Naive thymus-derived CD4-positive, alpha-beta T cell (primary cell): ENCODE data around the gene ING1. TPM values are rescaled to one million over a fixed set of nuclear protein-coding genes. Genes with fewer than 3 reads are reported as not detected.
"Not testable (repeated sequence)": the region's sequence is repeated elsewhere in the genome, so short reads cannot be mapped to it uniquely, and the experiment has no call there.

Experiments
- ATAC-seq: fragments of 150-1000 bp; cut with Tn5 transposase; 2 replicates; pipeline ENCODE4 v1.10.0; 2021; ENCODE audit warnings: mild to moderate bottlenecking, moderate library complexity
- CTCF ChIA-PET: fragments of 350-600 bp; sonication (Branson Sonifier 250); formaldehyde crosslinking; loops from one replicate; lab custom pipeline; 2021; ENCODE audit warnings: antibody characterized with exemption; lab: Charles Lee
- POLR2A ChIA-PET: fragments of 350-600 bp; sonication (Branson Sonifier 250); formaldehyde crosslinking; loops from one replicate; lab custom pipeline; 2021; ENCODE audit warnings: antibody characterized with exemption, inconsistent platforms; lab: Charles Lee
- DNase-seq, 9 donors: peaks; one replicate each; pipeline versions ENCODE4 v3.0.0 to v3.0.0-alpha.2; 2020 to 2022; ENCODE audit warnings: mixed read lengths in 1 of 9
- H3K27ac ChIP-seq: one replicate; pipeline ENCODE4 v1.7.0; 2013; ENCODE audit warnings: mild to moderate bottlenecking, low read depth, low read length, moderate library complexity
- H3K27me3 ChIP-seq, 2 donors: one replicate each; pipeline ENCODE4 v1.7.0; 2013; ENCODE audit warnings: low read length in 2 of 2, mild to moderate bottlenecking in 2 of 2, moderate library complexity in 2 of 2; ENCODE audit not compliant: control insufficient read depth in 2 of 2, insufficient read depth in 2 of 2
- H3K36me3 ChIP-seq, 3 experiments: 1 replicate in 2 of 3; 2 replicates in 1 of 3; pipeline ENCODE4 v1.7.0; 2013; ENCODE audit warnings: low read length in 3 of 3, mild to moderate bottlenecking in 3 of 3, moderate library complexity in 1 of 3; ENCODE audit not compliant: insufficient read depth in 3 of 3, control insufficient read depth in 2 of 3
- H3K4me1 ChIP-seq, 2 donors: one replicate each; pipeline ENCODE4 v1.7.0; 2013; ENCODE audit warnings: low read length in 2 of 2, mild to moderate bottlenecking in 2 of 2, moderate library complexity in 1 of 2; ENCODE audit not compliant: control insufficient read depth in 2 of 2, insufficient read depth in 2 of 2
- H3K4me3 ChIP-seq: 2 replicates; pipeline ENCODE4 v1.7.0; 2013; ENCODE audit warnings: mild to moderate bottlenecking, low read length
- H3K9me3 ChIP-seq, 3 experiments: 1 replicate in 2 of 3; 2 replicates in 1 of 3; pipeline ENCODE4 v1.7.0; 2013; ENCODE audit warnings: low read length in 3 of 3; ENCODE audit not compliant: control insufficient read depth in 2 of 3
- H3K27ac Mint-ChIP-seq, 9 donors: one replicate each; pipeline ENCODE4 v1.8.0; 2020 to 2022; ENCODE audit warnings: mixed read lengths in 9 of 9, mild to moderate bottlenecking in 8 of 9, moderate library complexity in 5 of 9, inconsistent platforms in 2 of 9
- H3K27me3 Mint-ChIP-seq, 5 donors: one replicate each; pipeline ENCODE4 v1.8.0; 2021 to 2022; ENCODE audit warnings: mixed read lengths in 5 of 5, mild to moderate bottlenecking in 1 of 5
- H3K36me3 Mint-ChIP-seq, 5 donors: one replicate each; pipeline ENCODE4 v1.8.0; 2020 to 2022; ENCODE audit warnings: mixed read lengths in 5 of 5, mild to moderate bottlenecking in 3 of 5, inconsistent platforms in 1 of 5
- H3K4me1 Mint-ChIP-seq, 7 donors: one replicate each; pipeline ENCODE4 v1.8.0; 2020 to 2022; ENCODE audit warnings: mixed read lengths in 7 of 7, mild to moderate bottlenecking in 3 of 7, inconsistent platforms in 1 of 7
- H3K4me3 Mint-ChIP-seq, 10 donors: one replicate each; pipeline ENCODE4 v1.8.0; 2020 to 2022; ENCODE audit warnings: mild to moderate bottlenecking in 10 of 10, mixed read lengths in 10 of 10, moderate library complexity in 6 of 10, inconsistent platforms in 2 of 10
- H3K9me3 Mint-ChIP-seq, 11 donors: one replicate each; pipeline ENCODE4 v1.8.0; 2020 to 2022; ENCODE audit warnings: mixed read lengths in 11 of 11, mild to moderate bottlenecking in 4 of 11, inconsistent platforms in 1 of 11, moderate library complexity in 1 of 11
- intact Hi-C, 2 donors: fragments of 100-400 bp; cut with micrococcal nuclease; formaldehyde crosslinking; loops; one replicate each; pipeline ENCODE4 v1.15.1; 2023
- polyA plus RNA-seq, 2 donors: library from polyadenylated mRNA; unstranded; fragments of 300-500 nt; fragmentation: Illumina TruSeq; gene quantifications; one replicate each; pipeline ENCODE4 v1.2.3, GENCODE V29; 2021
- total RNA-seq, 6 experiments: library from RNA in 5 of 6; stranded (reverse) in 5 of 6; gene quantifications; 1 replicate in 5 of 6; 2 replicates in 1 of 6; pipeline ENCODE4 v1.2.3 and lab custom pipeline; 2021 to 2026

Gene ING1
- total and polyA plus RNA-seq, 7 experiments from 2014 or later: 9.1 to 33.8 (median 21.8) TPM

DNA sequence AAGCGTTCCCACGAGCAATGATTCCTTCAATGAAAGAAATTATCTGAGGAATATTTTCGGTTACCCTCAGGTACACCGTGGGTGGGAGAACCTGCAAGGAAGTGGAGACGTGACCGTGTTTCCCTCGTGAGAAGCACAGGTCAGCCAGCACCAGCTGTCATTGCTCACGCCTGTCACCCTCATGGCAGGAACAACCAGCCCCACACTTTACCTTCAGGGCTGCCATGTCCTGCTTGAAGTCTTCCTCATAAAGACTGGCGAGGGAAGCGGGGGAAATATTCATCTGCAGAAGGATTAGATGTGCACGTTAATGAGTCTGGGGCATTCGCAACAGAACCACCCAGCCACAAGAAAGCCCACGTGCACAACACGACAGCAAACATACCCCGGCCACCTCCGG, 25.8 kb upstream of the ING1 start:
- H3K4me3 Mint-ChIP-seq: no peak overlapping the region
- CTCF ChIA-PET: interaction anchor here (0.5 kb wide), 1 partner anchor 24 kb away, joined by 3 read pairs; no protein-coding TSS in a partner anchor
- no peak overlapping the region for H3K4me3 ChIP-seq
- POLR2A ChIA-PET: interaction anchor here (0.5 kb wide), 1 partner anchor 28 kb away, joined by 5 read pairs; no protein-coding TSS in a partner anchor
- H3K4me1 ChIP-seq: no peaks in the 10 kb centered on the region
- no peaks in the 10 kb centered on the region for H3K27me3 ChIP-seq
- H3K9me3 ChIP-seq: no peaks in the 10 kb centered on the region
- H3K27ac ChIP-seq: no peak overlapping the region
- H3K36me3 ChIP-seq: peaks cover 0 to 68% (median 0%) of the 10 kb centered on the region in 3 experiments
- peaks cover 6 to 25% (median 8%) of the 10 kb centered on the region in 5 donors for H3K36me3 Mint-ChIP-seq
- intact Hi-C loops: no loop called here
- no peak for ATAC-seq
- H3K27ac Mint-ChIP-seq: peak overlapping the region in 1 of 9 donors; percentile 5
- H3K9me3 Mint-ChIP-seq: no peaks in the 10 kb centered on the region
- peaks cover 0 to 8% (median 6%) of the 10 kb centered on the region in 7 donors for H3K4me1 Mint-ChIP-seq
- DNase-seq: no peak
- no peaks in the 10 kb centered on the region for H3K27me3 Mint-ChIP-seq

DNA sequence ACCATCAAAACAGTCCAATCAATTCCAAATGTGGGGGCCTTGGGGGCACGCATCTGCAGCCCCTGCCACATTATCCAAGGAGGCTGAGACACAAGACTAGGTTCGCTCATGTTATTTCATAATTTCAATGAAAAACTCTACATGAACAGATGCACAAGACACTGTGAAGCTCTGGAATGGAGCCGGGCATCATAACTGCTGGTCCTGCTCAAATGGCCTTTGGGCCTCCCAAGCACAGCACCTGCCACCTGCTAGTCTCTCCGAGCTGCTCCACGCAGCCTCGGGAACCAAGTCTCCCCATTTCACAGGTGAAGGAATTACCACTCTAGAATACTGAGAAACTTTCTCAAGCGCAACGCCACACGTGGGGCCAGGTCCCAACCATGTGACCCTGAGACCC, 24.5 kb upstream of the ING1 start:
- Histone ChIP-seq H3K27ac (no peak overlapping the region), H3K9me3 (no peaks in the 10 kb centered on the region), H3K4me3 (no peak overlapping the region), H3K27me3 (no peaks in the 10 kb centered on the region), H3K36me3 (peaks cover 0 to 60% (median 0%) of the 10 kb centered on the region in 3 experiments), H3K4me1 (no peaks in the 10 kb centered on the region)
- ATAC-seq (no peak), DNase-seq (no peak)
- H3K4me1 Mint-ChIP-seq: peaks cover 0 to 8% (median 5%) of the 10 kb centered on the region in 7 donors
- H3K27ac Mint-ChIP-seq: no peak overlapping the region
- intact Hi-C loops: no loop called here
- no peak overlapping the region for H3K4me3 Mint-ChIP-seq
- H3K27me3 Mint-ChIP-seq: no peaks in the 10 kb centered on the region
- H3K36me3 Mint-ChIP-seq: peaks cover 6 to 22% (median 8%) of the 10 kb centered on the region in 5 donors
- H3K9me3 Mint-ChIP-seq: no peaks in the 10 kb centered on the region
- ChIA-PET POLR2A (no interaction called here), CTCF (interaction anchor here (0.6 to 1.5 kb wide), 2 partner anchors 15 to 31 kb away, joined by 3 read pairs; no protein-coding TSS in a partner anchor)

GRCh38 chr13:110689711-110690110, 23.8 kb upstream of the ING1 start:
- H3K9me3 Mint-ChIP-seq: no peaks in the 10 kb centered on the region
- peak overlapping the region in 2 of 9 donors; percentile 28 to 74 for H3K27ac Mint-ChIP-seq
- no peaks in the 10 kb centered on the region for H3K27me3 ChIP-seq
- DNase-seq (no peak), ATAC-seq (no peak)
- CTCF ChIA-PET: interaction anchor here (0.6 to 1.5 kb wide), 2 partner anchors 14 to 31 kb away, joined by 3 read pairs; no protein-coding TSS in a partner anchor
- peaks cover 0 to 61% (median 0%) of the 10 kb centered on the region in 3 experiments for H3K36me3 ChIP-seq
- H3K27ac ChIP-seq: no peak overlapping the region
- no peaks in the 10 kb centered on the region for H3K9me3 ChIP-seq
- H3K4me3 ChIP-seq: no peak overlapping the region
- H3K4me3 Mint-ChIP-seq: no peak overlapping the region
- peaks cover 6 to 22% (median 8%) of the 10 kb centered on the region in 5 donors for H3K36me3 Mint-ChIP-seq
- POLR2A ChIA-PET: interaction anchor here (0.8 kb wide), 1 partner anchor 26 kb away, joined by 3 read pairs; no protein-coding TSS in a partner anchor
- H3K4me1 ChIP-seq: no peaks in the 10 kb centered on the region
- intact Hi-C loops: no loop called here
- H3K4me1 Mint-ChIP-seq: peaks cover 0 to 8% (median 5%) of the 10 kb centered on the region in 7 donors
- no peaks in the 10 kb centered on the region for H3K27me3 Mint-ChIP-seq

DNA sequence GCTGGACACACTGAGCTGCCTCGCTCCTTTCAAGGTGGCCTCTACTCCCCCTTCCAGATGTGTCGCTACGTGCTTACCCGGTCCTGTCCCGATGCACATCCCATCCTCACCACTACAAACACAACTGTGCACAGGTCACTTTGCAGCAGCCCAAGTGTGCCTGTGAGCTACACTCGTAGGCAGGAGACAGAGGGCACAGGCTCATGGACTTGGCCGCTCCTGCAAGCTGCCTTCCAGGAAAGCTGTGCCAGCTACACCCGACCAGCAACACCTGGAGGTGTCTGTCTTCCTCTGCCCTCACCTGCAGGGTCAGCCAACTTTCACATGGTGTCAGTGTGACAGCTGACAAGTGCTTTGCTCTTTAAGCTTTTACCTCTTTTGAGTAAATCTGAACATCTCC, 23.0 kb upstream of the ING1 start:
- Histone ChIP-seq H3K4me1 (no peaks in the 10 kb centered on the region), H3K4me3 (no peak overlapping the region), H3K9me3 (no peaks in the 10 kb centered on the region), H3K27me3 (no peaks in the 10 kb centered on the region), H3K36me3 (peaks cover 0 to 54% (median 0%) of the 10 kb centered on the region in 3 experiments), H3K27ac (no peak overlapping the region)
- Mint-ChIP-seq H3K27me3 (no peaks in the 10 kb centered on the region), H3K4me3 (no peak overlapping the region), H3K27ac (peak overlapping the region in 2 of 9 donors; percentile 23 to 32), H3K9me3 (no peaks in the 10 kb centered on the region), H3K4me1 (peaks cover 0 to 5% (median 3%) of the 10 kb centered on the region in 7 donors), H3K36me3 (peaks cover 2 to 18% (median 4%) of the 10 kb centered on the region in 5 donors)
- ATAC-seq (no peak), DNase-seq (no peak)
- POLR2A ChIA-PET: interaction anchor here (0.8 to 0.9 kb wide), 2 partner anchors 13 to 25 kb away, joined by 3 read pairs; no protein-coding TSS in a partner anchor
- intact Hi-C loops: no loop called here
- CTCF ChIA-PET: interaction anchor here (2.8 kb wide), 1 partner anchor 7 kb away, joined by 8 read pairs; no protein-coding TSS in a partner anchor

- H3K27ac ChIP-seq, POLR2A ChIA-PET, H3K27me3 ChIP-seq, H3K4me1 ChIP-seq, H3K9me3 Mint-ChIP-seq, CTCF ChIA-PET, H3K4me3 Mint-ChIP-seq, DNase-seq, H3K4me3 ChIP-seq, intact Hi-C loops, H3K27me3 Mint-ChIP-seq, H3K9me3 ChIP-seq, ATAC-seq: not testable (repeated sequence)
- peaks cover 0 to 45% (median 10%) of the 10 kb centered on the region in 3 experiments for H3K36me3 ChIP-seq
- peaks cover 0 to 44% (median 16%) of the 10 kb centered on the region in 5 donors for H3K36me3 Mint-ChIP-seq
- H3K27ac Mint-ChIP-seq: peak overlapping the region in 2 of 9 donors; percentile 6 to 43
- H3K4me1 Mint-ChIP-seq: peaks cover 12 to 37% (median 28%) of the 10 kb centered on the region in 7 donors
Observed at GRCh38 chr13:110695774-110696173, 17.7 kb upstream of the ING1 start.

- ChIA-PET CTCF (no interaction called here), POLR2A (interaction anchor here (1.1 kb wide), 1 partner anchor 16 kb away, joined by 6 read pairs; no protein-coding TSS in a partner anchor)
- DNase-seq (no peak), ATAC-seq (no peak)
- H3K27me3 Mint-ChIP-seq: no peaks in the 10 kb centered on the region
- no peaks in the 10 kb centered on the region for H3K4me1 ChIP-seq
- no peaks in the 10 kb centered on the region for H3K9me3 ChIP-seq
- H3K4me3 Mint-ChIP-seq: no peak overlapping the region
- no peak overlapping the region for H3K4me3 ChIP-seq
- H3K9me3 Mint-ChIP-seq: no peaks in the 10 kb centered on the region
- H3K36me3 Mint-ChIP-seq: peaks cover 0 to 42% (median 17%) of the 10 kb centered on the region in 5 donors
- peaks cover 0 to 49% (median 10%) of the 10 kb centered on the region in 3 experiments for H3K36me3 ChIP-seq
- H3K4me1 Mint-ChIP-seq: peaks cover 13 to 44% (median 35%) of the 10 kb centered on the region in 7 donors
- intact Hi-C loops: no loop called here
- H3K27ac Mint-ChIP-seq: peak overlapping the region in 5 of 9 donors; percentile 15 to 62 (median 30)
- H3K27me3 ChIP-seq: no peaks in the 10 kb centered on the region
- H3K27ac ChIP-seq: no peak overlapping the region
Observed at GRCh38 chr13:110696776-110697175, 16.7 kb upstream of the ING1 start.
